GM23338 (cell line): ENCODE measurements around the gene GGNBP2. TPM values are rescaled to one million over a fixed set of nuclear protein-coding genes. Genes with fewer than 3 reads are reported as not detected.

Experiments used
- ATAC-seq: fragments of 200-7000 bp; cut with Tn5 transposase; 3 replicates; pipeline ENCODE4 v1.9.1; 2020
- DNase-seq: peaks from one replicate; pipeline ENCODE4 v3.0.0-alpha.2; 2015; ENCODE audit warnings: low spot score
- H2AFZ ChIP-seq: fragments of 200-600 bp; sonication (generic); 2 replicates; pipeline ENCODE4 v1.8.0; 2016; ENCODE audit warnings: antibody characterized with exemption, mild to moderate bottlenecking, moderate library complexity
- H3F3A ChIP-seq: fragments of 200-600 bp; sonication (generic); replicated peaks from 2 replicates; pipeline ENCODE4 v1.8.0; 2017; ENCODE audit warnings: antibody characterized with exemption, mixed run types, low read depth
- H3K27ac ChIP-seq: fragments of 200-600 bp; sonication (generic); 2 replicates; pipeline ENCODE4 v1.6.1; 2016; ENCODE audit warnings: low read depth
- H3K27me3 ChIP-seq: fragments of 200-600 bp; sonication (generic); 2 replicates; pipeline ENCODE4 v1.8.0; 2016; ENCODE audit warnings: mild to moderate bottlenecking, mixed run types, moderate library complexity; ENCODE audit not compliant: insufficient read depth
- H3K36me3 ChIP-seq: fragments of 200-600 bp; sonication (generic); 2 replicates; pipeline ENCODE4 v1.8.0; 2016; ENCODE audit warnings: mild to moderate bottlenecking; ENCODE audit not compliant: insufficient read depth
- H3K4me1 ChIP-seq: fragments of 200-600 bp; sonication (generic); 2 replicates; pipeline ENCODE4 v1.8.0; 2016; ENCODE audit warnings: mild to moderate bottlenecking, moderate library complexity; ENCODE audit not compliant: insufficient read depth
- H3K4me2 ChIP-seq: fragments of 200-600 bp; sonication (generic); 2 replicates; pipeline ENCODE4 v1.7.1; 2017; ENCODE audit warnings: mixed run types
- H3K4me3 ChIP-seq: fragments of 200-600 bp; sonication (generic); 2 replicates; pipeline ENCODE4 v1.6.1; 2016; ENCODE audit warnings: mixed run types
- H3K79me2 ChIP-seq: fragments of 200-600 bp; sonication (generic); replicated peaks from 2 replicates; pipeline ENCODE4 v1.8.0; 2017; ENCODE audit warnings: mild to moderate bottlenecking; ENCODE audit not compliant: insufficient read depth
- H3K9me2 ChIP-seq: fragments of 200-600 bp; sonication (generic); 2 replicates; pipeline ENCODE4 v1.8.0; 2017; ENCODE audit not compliant: insufficient read depth
- H4K20me1 ChIP-seq: fragments of 200-600 bp; sonication (generic); replicated peaks from 2 replicates; pipeline ENCODE4 v1.8.0; 2017; ENCODE audit warnings: mild to moderate bottlenecking; ENCODE audit not compliant: insufficient read depth
- H3K27ac Mint-ChIP-seq: 2 replicates; pipeline ENCODE4 v1.8.0; 2020; ENCODE audit warnings: inconsistent platforms, mild to moderate bottlenecking, moderate library complexity, mixed read lengths
- H3K27me3 Mint-ChIP-seq: 3 replicates; pipeline ENCODE4 v1.8.0; 2022; ENCODE audit warnings: low read depth, mild to moderate bottlenecking, moderate library complexity, mixed read lengths, inconsistent platforms; ENCODE audit not compliant: insufficient read depth, poor library complexity
- H3K36me3 Mint-ChIP-seq: 3 replicates; pipeline ENCODE4 v1.8.0; 2021; ENCODE audit warnings: low read depth, mild to moderate bottlenecking, inconsistent platforms, moderate library complexity, mixed read lengths
- H3K4me1 Mint-ChIP-seq: 3 replicates; pipeline ENCODE4 v1.8.0; 2020; ENCODE audit warnings: mild to moderate bottlenecking, inconsistent platforms, mixed read lengths
- H3K4me3 Mint-ChIP-seq: 3 replicates; pipeline ENCODE4 v1.8.0; 2021; ENCODE audit warnings: moderate library complexity, mild to moderate bottlenecking, inconsistent platforms, mixed read lengths
- H3K9me3 Mint-ChIP-seq: 3 replicates; pipeline ENCODE4 v1.8.0; 2020; ENCODE audit warnings: moderate library complexity, mild to moderate bottlenecking, inconsistent platforms, mixed read lengths
- CREB1 ChIP-seq: fragments of 250-450 bp; sonication (Bioruptor Pico); IDR thresholded peaks from 2 replicates; pipeline ENCODE4 v1.5.0; 2020; ENCODE audit warnings: low read depth, mild to moderate bottlenecking, moderate library complexity
- ETS1 ChIP-seq: IDR thresholded peaks from 2 replicates; pipeline ENCODE4 v1.6.1; 2016; ENCODE audit warnings: antibody characterized with exemption
- EZH2 ChIP-seq: fragments of 200-600 bp; sonication (generic); IDR thresholded peaks from one replicate; pipeline ENCODE4 v1.8.0; 2017; ENCODE audit warnings: antibody characterized with exemption, mild to moderate bottlenecking, low read depth; ENCODE audit not compliant: unreplicated experiment
- NANOG ChIP-seq: IDR thresholded peaks from 2 replicates; pipeline ENCODE4 v1.6.1; 2016; ENCODE audit warnings: antibody characterized with exemption, borderline replicate concordance
- REST ChIP-seq: IDR thresholded peaks from one replicate; pipeline ENCODE4 v1.6.1; 2018; ENCODE audit warnings: antibody characterized with exemption; ENCODE audit not compliant: unreplicated experiment
- ZNF114 ChIP-seq: fragments of 250-450 bp; sonication (Bioruptor Pico); IDR thresholded peaks from 2 replicates; pipeline ENCODE4 v1.5.0; 2020; ENCODE audit warnings: mild to moderate bottlenecking, moderate library complexity
- polyA plus RNA-seq: library from polyadenylated mRNA; unstranded; fragments of >200 nt; fragmentation: Nextera tagmentation; extraction: Ambion mirVana; gene quantifications from 2 replicates; pipeline ENCODE4 v1.2.1, GENCODE V29; 2016
- total RNA-seq: library from RNA; depleted of rRNA; stranded (reverse); fragments of >200 nt; shearing (Covaris generic); gene quantifications from 2 replicates; pipeline ENCODE4 v1.2.3, GENCODE V29; 2014
- TF ChIP-seq, protein P1 (sequence below), 2 experiments: fragments of 200-600 bp in 1 of 2; sonication (generic) in 1 of 2; conservative IDR thresholded peaks; 2 replicates each; pipeline versions ENCODE4 v1.5.1 to v1.6.1; 2016 to 2017; ENCODE audit warnings: antibody characterized with exemption in 2 of 2, low read depth in 2 of 2, mild to moderate bottlenecking in 2 of 2, moderate library complexity in 1 of 2
- TF ChIP-seq, protein P2 (sequence below): fragments of 250-450 bp; sonication (Bioruptor Pico); IDR thresholded peaks from 2 replicates; pipeline ENCODE4 v1.5.0; 2020; ENCODE audit warnings: mild to moderate bottlenecking, moderate library complexity

GGNBP2 gene
- total and polyA plus RNA-seq, 2 experiments from 2014 or later: 40.7 to 41.2 TPM

DNA sequence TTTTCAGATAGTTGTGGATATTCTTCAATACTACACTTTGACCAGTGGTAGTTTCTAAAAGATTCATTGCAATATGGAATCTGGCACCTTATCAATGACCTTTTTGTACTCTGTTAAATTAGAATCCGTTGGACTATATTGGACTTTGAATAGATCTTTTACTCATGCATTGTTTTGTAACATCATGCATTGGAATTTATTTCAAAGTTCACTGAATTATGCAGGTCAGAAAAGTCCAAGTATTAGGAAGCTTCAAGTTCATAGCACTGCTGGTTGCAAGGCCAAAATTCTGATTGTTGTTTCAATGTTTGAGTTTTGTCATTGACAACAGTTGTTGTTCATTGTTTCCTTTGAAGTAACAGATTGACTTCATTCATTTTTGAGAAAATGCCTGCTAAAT is 39.1 kb downstream of the GGNBP2 start (continued):
- TF ChIP-seq REST (no peak), ZNF114 (no peak), CREB1 (no peak), EZH2 (no peak)

DNA sequence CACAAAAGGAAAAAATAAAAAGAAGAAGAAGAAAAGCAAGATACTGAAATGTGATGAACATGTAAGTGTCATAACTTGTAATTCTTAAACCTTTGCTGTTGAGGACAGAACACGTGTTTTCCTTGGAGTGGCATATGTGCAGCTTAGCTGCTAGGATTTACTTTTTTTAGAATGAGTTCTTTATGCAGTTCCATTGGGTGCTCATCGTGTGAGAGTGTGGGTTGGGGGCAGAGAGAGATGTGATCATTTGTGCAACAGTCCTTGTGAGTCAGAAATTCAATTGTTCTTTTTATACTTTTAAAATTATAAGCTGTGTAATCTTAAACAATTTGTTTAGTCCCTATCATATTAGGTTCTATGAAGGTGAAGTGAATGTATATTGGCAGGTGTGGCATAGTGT is 41.4 kb downstream of the GGNBP2 start:
- Histone ChIP-seq H2AFZ (no peak overlapping the region), H3K4me1 (peaks cover 5% of the 10 kb centered on the region; the same call in 1 of the 2 replicates), H3K27me3 (no peaks in the 10 kb centered on the region), H3K36me3 (peaks cover 34% of the 10 kb centered on the region), H4K20me1 (peaks cover 15% of the 10 kb centered on the region), H3F3A (peaks cover 12% of the 10 kb centered on the region; the same call in 1 of the 2 replicates), H3K27ac (no peak overlapping the region), H3K79me2 (no peaks in the 10 kb centered on the region), H3K4me3 (no peak overlapping the region), H3K9me2 (no peaks in the 10 kb centered on the region), H3K4me2 (no peak overlapping the region)
- DNase-seq (no peak), ATAC-seq (no peak)
- Mint-ChIP-seq H3K27me3 (peaks cover 1% of the 10 kb centered on the region), H3K9me3 (no peaks in the 10 kb centered on the region), H3K4me1 (peaks cover 4% of the 10 kb centered on the region; the same call in 2 of the 3 replicates), H3K27ac (no peak overlapping the region), H3K4me3 (no peak overlapping the region), H3K36me3 (peaks cover 32% of the 10 kb centered on the region)
- TF ChIP-seq REST (no peak), NANOG (no peak), ETS1 (no peak), EZH2 (no peak)
- TF ChIP-seq, protein P1, sequence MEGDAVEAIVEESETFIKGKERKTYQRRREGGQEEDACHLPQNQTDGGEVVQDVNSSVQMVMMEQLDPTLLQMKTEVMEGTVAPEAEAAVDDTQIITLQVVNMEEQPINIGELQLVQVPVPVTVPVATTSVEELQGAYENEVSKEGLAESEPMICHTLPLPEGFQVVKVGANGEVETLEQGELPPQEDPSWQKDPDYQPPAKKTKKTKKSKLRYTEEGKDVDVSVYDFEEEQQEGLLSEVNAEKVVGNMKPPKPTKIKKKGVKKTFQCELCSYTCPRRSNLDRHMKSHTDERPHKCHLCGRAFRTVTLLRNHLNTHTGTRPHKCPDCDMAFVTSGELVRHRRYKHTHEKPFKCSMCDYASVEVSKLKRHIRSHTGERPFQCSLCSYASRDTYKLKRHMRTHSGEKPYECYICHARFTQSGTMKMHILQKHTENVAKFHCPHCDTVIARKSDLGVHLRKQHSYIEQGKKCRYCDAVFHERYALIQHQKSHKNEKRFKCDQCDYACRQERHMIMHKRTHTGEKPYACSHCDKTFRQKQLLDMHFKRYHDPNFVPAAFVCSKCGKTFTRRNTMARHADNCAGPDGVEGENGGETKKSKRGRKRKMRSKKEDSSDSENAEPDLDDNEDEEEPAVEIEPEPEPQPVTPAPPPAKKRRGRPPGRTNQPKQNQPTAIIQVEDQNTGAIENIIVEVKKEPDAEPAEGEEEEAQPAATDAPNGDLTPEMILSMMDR (conservative IDR thresholded peaks at IDR 0.05; ENCODE audit: low read depth in 2 of 2): no peak
- TF ChIP-seq, protein P2, sequence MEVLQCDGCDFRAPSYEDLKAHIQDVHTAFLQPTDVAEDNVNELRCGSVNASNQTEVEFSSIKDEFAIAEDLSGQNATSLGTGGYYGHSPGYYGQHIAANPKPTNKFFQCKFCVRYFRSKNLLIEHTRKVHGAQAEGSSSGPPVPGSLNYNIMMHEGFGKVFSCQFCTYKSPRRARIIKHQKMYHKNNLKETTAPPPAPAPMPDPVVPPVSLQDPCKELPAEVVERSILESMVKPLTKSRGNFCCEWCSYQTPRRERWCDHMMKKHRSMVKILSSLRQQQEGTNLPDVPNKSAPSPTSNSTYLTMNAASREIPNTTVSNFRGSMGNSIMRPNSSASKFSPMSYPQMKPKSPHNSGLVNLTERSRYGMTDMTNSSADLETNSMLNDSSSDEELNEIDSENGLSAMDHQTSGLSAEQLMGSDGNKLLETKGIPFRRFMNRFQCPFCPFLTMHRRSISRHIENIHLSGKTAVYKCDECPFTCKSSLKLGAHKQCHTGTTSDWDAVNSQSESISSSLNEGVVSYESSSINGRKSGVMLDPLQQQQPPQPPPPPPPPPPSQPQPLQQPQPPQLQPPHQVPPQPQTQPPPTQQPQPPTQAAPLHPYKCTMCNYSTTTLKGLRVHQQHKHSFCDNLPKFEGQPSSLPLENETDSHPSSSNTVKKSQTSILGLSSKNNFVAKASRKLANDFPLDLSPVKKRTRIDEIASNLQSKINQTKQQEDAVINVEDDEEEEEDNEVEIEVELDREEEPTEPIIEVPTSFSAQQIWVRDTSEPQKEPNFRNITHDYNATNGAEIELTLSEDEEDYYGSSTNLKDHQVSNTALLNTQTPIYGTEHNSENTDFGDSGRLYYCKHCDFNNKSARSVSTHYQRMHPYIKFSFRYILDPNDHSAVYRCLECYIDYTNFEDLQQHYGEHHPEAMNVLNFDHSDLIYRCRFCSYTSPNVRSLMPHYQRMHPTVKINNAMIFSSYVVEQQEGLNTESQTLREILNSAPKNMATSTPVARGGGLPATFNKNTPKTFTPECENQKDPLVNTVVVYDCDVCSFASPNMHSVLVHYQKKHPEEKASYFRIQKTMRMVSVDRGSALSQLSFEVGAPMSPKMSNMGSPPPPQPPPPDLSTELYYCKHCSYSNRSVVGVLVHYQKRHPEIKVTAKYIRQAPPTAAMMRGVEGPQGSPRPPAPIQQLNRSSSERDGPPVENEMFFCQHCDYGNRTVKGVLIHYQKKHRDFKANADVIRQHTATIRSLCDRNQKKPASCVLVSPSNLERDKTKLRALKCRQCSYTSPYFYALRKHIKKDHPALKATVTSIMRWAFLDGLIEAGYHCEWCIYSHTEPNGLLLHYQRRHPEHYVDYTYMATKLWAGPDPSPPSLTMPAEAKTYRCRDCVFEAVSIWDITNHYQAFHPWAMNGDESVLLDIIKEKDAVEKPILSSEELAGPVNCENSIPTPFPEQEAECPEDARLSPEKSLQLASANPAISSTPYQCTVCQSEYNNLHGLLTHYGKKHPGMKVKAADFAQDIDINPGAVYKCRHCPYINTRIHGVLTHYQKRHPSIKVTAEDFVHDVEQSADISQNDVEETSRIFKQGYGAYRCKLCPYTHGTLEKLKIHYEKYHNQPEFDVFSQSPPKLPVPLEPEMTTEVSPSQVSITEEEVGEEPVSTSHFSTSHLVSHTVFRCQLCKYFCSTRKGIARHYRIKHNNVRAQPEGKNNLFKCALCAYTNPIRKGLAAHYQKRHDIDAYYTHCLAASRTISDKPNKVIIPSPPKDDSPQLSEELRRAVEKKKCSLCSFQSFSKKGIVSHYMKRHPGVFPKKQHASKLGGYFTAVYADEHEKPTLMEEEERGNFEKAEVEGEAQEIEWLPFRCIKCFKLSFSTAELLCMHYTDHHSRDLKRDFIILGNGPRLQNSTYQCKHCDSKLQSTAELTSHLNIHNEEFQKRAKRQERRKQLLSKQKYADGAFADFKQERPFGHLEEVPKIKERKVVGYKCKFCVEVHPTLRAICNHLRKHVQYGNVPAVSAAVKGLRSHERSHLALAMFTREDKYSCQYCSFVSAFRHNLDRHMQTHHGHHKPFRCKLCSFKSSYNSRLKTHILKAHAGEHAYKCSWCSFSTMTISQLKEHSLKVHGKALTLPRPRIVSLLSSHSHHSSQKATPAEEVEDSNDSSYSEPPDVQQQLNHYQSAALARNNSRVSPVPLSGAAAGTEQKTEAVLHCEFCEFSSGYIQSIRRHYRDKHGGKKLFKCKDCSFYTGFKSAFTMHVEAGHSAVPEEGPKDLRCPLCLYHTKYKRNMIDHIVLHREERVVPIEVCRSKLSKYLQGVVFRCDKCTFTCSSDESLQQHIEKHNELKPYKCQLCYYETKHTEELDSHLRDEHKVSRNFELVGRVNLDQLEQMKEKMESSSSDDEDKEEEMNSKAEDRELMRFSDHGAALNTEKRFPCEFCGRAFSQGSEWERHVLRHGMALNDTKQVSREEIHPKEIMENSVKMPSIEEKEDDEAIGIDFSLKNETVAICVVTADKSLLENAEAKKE (CRISPR knock-in tag): no peak
